CD14-positive monocyte (primary cell): Measurements from ENCODE around the gene METTL25. TPM values are rescaled to one million over a fixed set of nuclear protein-coding genes. Genes with fewer than 3 reads are reported as not detected.

Experiments used
- DNase-seq, 3 donors: peaks; one replicate each; pipeline ENCODE4 v3.0.0-alpha.2; 2011 to 2022
- H2AFZ ChIP-seq: 2 replicates; pipeline ENCODE4 v1.6.0; 2012; ENCODE audit warnings: mild to moderate bottlenecking, low read depth, low read length, inconsistent platforms; ENCODE audit not compliant: insufficient read depth, poor library complexity, severe bottlenecking
- H3K27ac ChIP-seq, 2 donors: 1 replicate in 1 of 2; 2 replicates in 1 of 2; pipeline ENCODE4 v1.5.1; 2012 to 2013; ENCODE audit warnings: low read length in 2 of 2, control low read depth in 1 of 2, inconsistent platforms in 1 of 2, low read depth in 1 of 2, mild to moderate bottlenecking in 1 of 2
- H3K27me3 ChIP-seq, 2 donors: one replicate each; pipeline versions ENCODE4 v1.6.0 to v1.6.1; 2011 to 2013; ENCODE audit warnings: low read length in 2 of 2; ENCODE audit not compliant: control insufficient read depth in 2 of 2, insufficient read depth in 2 of 2
- H3K36me3 ChIP-seq, 2 donors: replicated peaks in 1 of 2; 1 replicate in 1 of 2; 2 replicates in 1 of 2; pipeline versions ENCODE4 v1.5.1 to v1.6.1; 2012 to 2013; ENCODE audit warnings: low read length in 2 of 2, control low read depth in 1 of 2, inconsistent platforms in 1 of 2, mild to moderate bottlenecking in 1 of 2; ENCODE audit not compliant: insufficient read depth in 2 of 2, control insufficient read depth in 1 of 2
- H3K4me1 ChIP-seq, 2 donors: 1 replicate in 1 of 2; 2 replicates in 1 of 2; pipeline versions ENCODE4 v1.5.1 to v1.6.1; 2012 to 2013; ENCODE audit warnings: low read length in 2 of 2, control low read depth in 1 of 2, inconsistent platforms in 1 of 2, mild to moderate bottlenecking in 1 of 2, moderate library complexity in 1 of 2; ENCODE audit not compliant: insufficient read depth in 2 of 2, control insufficient read depth in 1 of 2
- H3K4me2 ChIP-seq: replicated peaks from 2 replicates; pipeline ENCODE3; 2012; ENCODE audit warnings: low read length, moderate library complexity, mild to moderate bottlenecking; ENCODE audit not compliant: poor library complexity, severe bottlenecking; ENCODE audit errors: extremely low read depth
- H3K4me3 ChIP-seq, 3 experiments: fragments of 200-600 bp in 1 of 3; sonication (generic) in 1 of 3; replicated peaks in 1 of 3; 1 replicate in 2 of 3; 2 replicates in 1 of 3; pipeline ENCODE4 v1.5.1; 2011 to 2013; ENCODE audit warnings: low read length in 3 of 3, mild to moderate bottlenecking in 3 of 3, control low read depth in 2 of 3, low read depth in 2 of 3, inconsistent platforms in 1 of 3, moderate library complexity in 1 of 3
- H3K79me2 ChIP-seq: 2 replicates; pipeline ENCODE4 v1.6.0; 2012; ENCODE audit warnings: mild to moderate bottlenecking, control low read depth, inconsistent platforms, low read length, moderate library complexity; ENCODE audit not compliant: insufficient read depth
- H3K9ac ChIP-seq: 2 replicates; pipeline ENCODE4 v1.6.0; 2017; ENCODE audit warnings: low read length, mild to moderate bottlenecking; ENCODE audit not compliant: insufficient read depth, poor library complexity, severe bottlenecking
- H3K9me3 ChIP-seq, 2 donors: replicated peaks in 1 of 2; 1 replicate in 1 of 2; 2 replicates in 1 of 2; pipeline versions ENCODE4 v1.5.1 to v1.6.1; 2012 to 2013; ENCODE audit warnings: low read length in 2 of 2, control low read depth in 1 of 2; ENCODE audit not compliant: control insufficient read depth in 1 of 2, insufficient read depth in 1 of 2
- H4K20me1 ChIP-seq: 2 replicates; pipeline ENCODE4 v1.6.0; 2012; ENCODE audit warnings: mild to moderate bottlenecking, low read length, control low read depth, moderate library complexity; ENCODE audit not compliant: insufficient read depth
- H3K27ac Mint-ChIP-seq, 7 donors: one replicate each; pipeline ENCODE4 v1.8.0; 2020; ENCODE audit warnings: mild to moderate bottlenecking in 7 of 7, mixed read lengths in 7 of 7, moderate library complexity in 6 of 7, inconsistent platforms in 2 of 7
- H3K27me3 Mint-ChIP-seq, 3 donors: one replicate each; pipeline ENCODE4 v1.8.0; 2021 to 2022; ENCODE audit warnings: low read depth in 3 of 3, mild to moderate bottlenecking in 3 of 3, mixed read lengths in 3 of 3, moderate library complexity in 3 of 3, inconsistent platforms in 1 of 3
- H3K36me3 Mint-ChIP-seq, 2 donors: one replicate each; pipeline ENCODE4 v1.8.0; 2020; ENCODE audit warnings: mixed read lengths in 2 of 2, inconsistent platforms in 1 of 2, mild to moderate bottlenecking in 1 of 2
- H3K4me1 Mint-ChIP-seq: one replicate; pipeline ENCODE4 v1.8.0; 2020; ENCODE audit warnings: mild to moderate bottlenecking, mixed read lengths
- H3K4me3 Mint-ChIP-seq, 2 donors: one replicate each; pipeline ENCODE4 v1.8.0; 2020; ENCODE audit warnings: mild to moderate bottlenecking in 2 of 2, mixed read lengths in 2 of 2, moderate library complexity in 1 of 2
- H3K9me3 Mint-ChIP-seq, 7 donors: one replicate each; pipeline ENCODE4 v1.8.0; 2020 to 2022; ENCODE audit warnings: mixed read lengths in 7 of 7, mild to moderate bottlenecking in 6 of 7, moderate library complexity in 6 of 7, inconsistent platforms in 2 of 7
- CTCF ChIP-seq: fragments of 200-600 bp; IDR thresholded peaks from one replicate; pipeline ENCODE4 v1.8.0; 2022; ENCODE audit warnings: antibody characterized with exemption, mild to moderate bottlenecking
- whole genome bisulfite sequencing: methylation state at CpG from one replicate; pipeline ENCODE4 v1.1.5; 2013; ENCODE audit warnings: missing lambda C conversion rate; ENCODE audit not compliant: insufficient coverage; 5-methylcytosine and 5-hydroxymethylcytosine counted together
- intact Hi-C, 2 donors: fragments of 100-400 bp; cut with micrococcal nuclease; formaldehyde crosslinking; loops; one replicate each; pipeline versions ENCODE4 v1.15.0 to v1.15.1; 2023
- polyA plus RNA-seq, 3 donors: library from polyadenylated mRNA; depleted of rRNA in 1 of 3; unstranded in 2 of 3; stranded (reverse) in 1 of 3; fragments of 300-500 nt in 2 of 3; fragments of >200 nt in 1 of 3; fragmentation: Illumina TruSeq in 2 of 3; gene quantifications; 1 replicate in 2 of 3; 2 replicates in 1 of 3; pipeline ENCODE4 v1.2.3, GENCODE V29; 2012 to 2021

METTL25 gene
- polyA plus RNA-seq, 3 donors, result 7.0 to 12.2 (median 8.1) TPM

DNA sequence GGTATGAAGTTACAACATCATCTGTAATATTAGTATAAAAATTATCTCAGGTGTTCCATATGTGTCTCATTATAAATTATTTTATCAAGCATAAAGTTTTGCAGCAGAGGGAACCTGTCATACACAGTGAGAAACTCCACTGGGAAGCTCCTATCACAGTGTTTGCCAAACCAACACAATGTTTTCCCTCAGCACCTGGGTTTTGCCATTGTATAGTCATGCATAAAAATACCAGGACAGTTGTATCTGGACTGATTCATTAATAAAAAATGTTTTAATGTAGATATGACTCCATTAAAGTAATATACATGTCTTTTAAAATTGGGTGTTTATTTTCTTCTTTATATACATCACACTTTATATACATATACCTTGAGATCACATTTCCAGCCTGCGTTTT is 56.6 kb downstream of the METTL25 start:
- Mint-ChIP-seq H3K36me3 (peaks cover 6% of the 10 kb centered on the region in 2 donors), H3K4me3 (no peak overlapping the region), H3K4me1 (no peaks in the 10 kb centered on the region), H3K27me3 (peaks cover 0 to 2% (median 1%) of the 10 kb centered on the region in 3 donors), H3K27ac (no peak overlapping the region), H3K9me3 (peaks cover 0 to 2% (median 0%) of the 10 kb centered on the region in 7 donors)
- H4K20me1 ChIP-seq, result no peaks in the 10 kb centered on the region
- intact Hi-C loops, result no loop called here
- no peaks in the 10 kb centered on the region for H3K27me3 ChIP-seq
- H3K9me3 ChIP-seq, result no peaks in the 10 kb centered on the region
- DNase-seq, result no peak
- no peak overlapping the region for H3K27ac ChIP-seq
- WGBS, result no CpG with 5 or more reads among the region's 1 CpG
- no peak for TF ChIP-seq CTCF
- H3K4me2 ChIP-seq, result no peak overlapping the region
- no peak overlapping the region for H2AFZ ChIP-seq
- H3K9ac ChIP-seq, result no peak overlapping the region
- H3K4me3 ChIP-seq, result no peak overlapping the region
- H3K4me1 ChIP-seq, result no peaks in the 10 kb centered on the region
- no peaks in the 10 kb centered on the region for H3K36me3 ChIP-seq
- no peaks in the 10 kb centered on the region for H3K79me2 ChIP-seq

DNA sequence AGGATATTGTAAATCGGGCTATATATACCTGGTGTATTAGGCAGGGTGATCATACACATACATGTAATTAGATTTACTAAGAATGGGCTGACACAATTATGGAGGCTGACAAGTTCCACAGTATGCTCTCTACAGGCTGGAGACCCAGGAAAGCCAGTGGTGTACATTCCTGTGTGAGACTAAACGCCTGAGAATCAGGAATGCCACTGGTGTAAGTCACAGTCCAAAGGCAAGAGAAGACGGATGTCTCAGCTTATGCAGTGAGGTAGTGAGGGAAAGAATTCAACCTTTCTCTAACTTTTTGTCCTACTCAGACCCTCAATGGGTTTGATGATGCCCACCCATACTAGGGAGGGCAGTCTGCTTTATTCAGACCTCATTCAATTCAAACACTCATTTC is 57.1 kb downstream of the METTL25 start:
- no peak overlapping the region for H3K4me3 ChIP-seq
- intact Hi-C loops, result no loop called here
- whole genome bisulfite sequencing, result no CpG with 5 or more reads among the region's 3 CpGs
- no peaks in the 10 kb centered on the region for H3K27me3 ChIP-seq
- H4K20me1 ChIP-seq, result no peaks in the 10 kb centered on the region
- TF ChIP-seq CTCF, result no peak
- Mint-ChIP-seq H3K27me3 (peaks cover 0 to 2% (median 1%) of the 10 kb centered on the region in 3 donors), H3K36me3 (peaks cover 4 to 5% of the 10 kb centered on the region in 2 donors), H3K27ac (no peak overlapping the region), H3K9me3 (peaks cover 0 to 2% (median 0%) of the 10 kb centered on the region in 7 donors), H3K4me1 (no peaks in the 10 kb centered on the region), H3K4me3 (no peak overlapping the region)
- H3K9me3 ChIP-seq, result no peaks in the 10 kb centered on the region
- H3K4me2 ChIP-seq, result no peak overlapping the region
- H3K79me2 ChIP-seq, result no peaks in the 10 kb centered on the region
- DNase-seq, result no peak
- no peak overlapping the region for H3K9ac ChIP-seq
- H3K4me1 ChIP-seq, result no peaks in the 10 kb centered on the region
- no peak overlapping the region for H2AFZ ChIP-seq
- no peak overlapping the region for H3K27ac ChIP-seq
- no peaks in the 10 kb centered on the region for H3K36me3 ChIP-seq
